HPDE6-E6E7 (cell line): ENCODE data around the gene RAD51B.
A peak's percentile ranks its signal among the peaks of the same experiment; 100 is the strongest.

Experiments
- DNase-seq: peaks from one replicate; pipeline ENCODE4 v3.0.0; 2011; ENCODE audit warnings: missing footprints; ENCODE audit errors: extremely low spot score

Gene RAD51B

DNA sequence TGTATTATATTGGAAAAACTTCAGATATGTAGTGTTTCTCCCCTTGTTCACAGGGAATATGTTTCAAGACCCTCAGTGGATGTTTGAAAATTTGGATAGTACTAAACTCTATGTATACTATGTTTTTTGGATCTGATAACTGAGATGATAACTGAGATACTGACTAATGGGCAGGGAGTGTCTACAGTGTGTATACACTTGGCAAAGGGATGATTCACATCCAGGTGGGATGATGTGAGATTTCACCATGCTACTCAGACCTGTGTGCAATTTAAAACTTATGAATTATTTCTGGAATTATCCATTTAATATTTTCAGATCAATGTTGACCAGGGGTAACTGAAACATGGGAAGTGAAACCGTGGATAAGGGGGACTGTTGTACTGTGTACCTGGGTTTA, 13.8 kb downstream of the RAD51B start:
- DNase-seq = no peak

DNA sequence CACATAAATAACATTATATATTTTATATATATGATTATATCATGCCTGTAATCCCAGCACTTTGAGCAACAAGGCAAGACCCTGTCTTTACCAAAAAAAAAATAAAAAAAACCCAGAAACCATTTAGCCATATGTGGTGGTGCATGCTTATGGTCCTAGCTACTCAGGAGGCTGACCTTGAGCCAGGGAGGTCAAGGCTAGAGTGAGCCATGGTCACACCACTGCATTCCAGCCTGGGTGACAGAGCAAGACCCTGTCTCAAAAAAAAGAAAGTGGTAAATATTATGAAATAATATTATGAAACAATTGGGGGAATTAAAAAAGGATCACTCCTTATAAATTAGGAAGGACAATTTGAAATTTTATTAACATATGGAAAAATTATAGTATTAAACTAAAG, 16.0 kb downstream of the RAD51B start:
- DNase-seq = no peak

DNA sequence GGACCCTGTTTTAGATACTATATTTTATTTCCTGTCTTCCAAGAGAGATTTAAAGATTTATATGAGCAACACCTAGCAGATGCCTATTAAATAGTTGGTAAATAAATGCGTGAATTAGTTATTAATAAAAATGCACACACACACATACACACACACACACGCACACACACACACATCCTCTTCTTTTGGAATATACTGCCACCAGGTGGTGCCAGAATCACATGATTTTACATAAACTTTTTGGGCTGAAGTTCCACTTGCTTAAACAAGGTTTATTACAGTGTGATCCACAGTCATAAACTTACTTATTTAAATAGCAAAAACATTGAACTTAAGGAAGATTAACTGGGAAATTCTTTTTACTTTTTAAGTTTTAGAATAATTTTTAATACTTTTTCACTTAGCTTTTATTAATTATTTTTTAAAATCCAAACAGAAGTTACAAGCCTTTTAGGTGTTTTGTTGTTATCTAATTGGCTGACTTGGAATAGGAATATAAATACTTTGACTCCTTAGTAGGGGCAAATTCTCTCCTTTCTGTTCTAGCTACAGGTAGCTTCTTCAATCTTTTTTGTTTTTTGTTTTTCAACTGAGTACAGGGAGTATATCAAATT, 17.5 kb downstream of the RAD51B start:
- DNase-seq = peak; percentile 13

DNA sequence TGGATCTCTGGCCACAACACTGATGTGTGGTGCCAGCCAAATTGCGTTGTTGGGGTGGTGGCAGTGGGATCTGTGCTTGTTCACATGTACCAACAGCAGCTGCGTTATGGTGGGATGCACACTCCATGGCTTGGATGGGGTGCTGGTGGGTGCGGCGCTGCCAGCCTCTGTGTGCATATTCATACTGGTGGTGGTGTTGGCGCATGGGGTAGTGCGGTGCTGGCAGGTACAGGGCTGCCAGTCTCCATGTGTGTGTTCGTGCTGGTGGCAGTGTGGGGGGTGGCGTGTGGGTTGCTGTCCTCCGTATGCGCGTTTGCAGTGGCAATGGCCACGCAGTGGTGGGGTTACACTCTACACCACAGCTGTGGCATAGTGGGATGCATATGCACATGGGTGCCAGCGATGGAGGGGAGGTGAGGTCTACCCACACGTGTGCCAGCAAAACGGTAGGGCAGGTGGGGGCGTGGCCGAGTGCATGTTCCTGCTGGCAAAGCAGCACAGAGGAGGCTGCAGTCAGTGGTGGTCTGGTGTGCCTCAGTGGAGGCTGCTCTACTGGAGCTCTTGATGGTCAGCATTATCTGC, 26.5 kb downstream of the RAD51B start:
- no peak for DNase-seq

DNA sequence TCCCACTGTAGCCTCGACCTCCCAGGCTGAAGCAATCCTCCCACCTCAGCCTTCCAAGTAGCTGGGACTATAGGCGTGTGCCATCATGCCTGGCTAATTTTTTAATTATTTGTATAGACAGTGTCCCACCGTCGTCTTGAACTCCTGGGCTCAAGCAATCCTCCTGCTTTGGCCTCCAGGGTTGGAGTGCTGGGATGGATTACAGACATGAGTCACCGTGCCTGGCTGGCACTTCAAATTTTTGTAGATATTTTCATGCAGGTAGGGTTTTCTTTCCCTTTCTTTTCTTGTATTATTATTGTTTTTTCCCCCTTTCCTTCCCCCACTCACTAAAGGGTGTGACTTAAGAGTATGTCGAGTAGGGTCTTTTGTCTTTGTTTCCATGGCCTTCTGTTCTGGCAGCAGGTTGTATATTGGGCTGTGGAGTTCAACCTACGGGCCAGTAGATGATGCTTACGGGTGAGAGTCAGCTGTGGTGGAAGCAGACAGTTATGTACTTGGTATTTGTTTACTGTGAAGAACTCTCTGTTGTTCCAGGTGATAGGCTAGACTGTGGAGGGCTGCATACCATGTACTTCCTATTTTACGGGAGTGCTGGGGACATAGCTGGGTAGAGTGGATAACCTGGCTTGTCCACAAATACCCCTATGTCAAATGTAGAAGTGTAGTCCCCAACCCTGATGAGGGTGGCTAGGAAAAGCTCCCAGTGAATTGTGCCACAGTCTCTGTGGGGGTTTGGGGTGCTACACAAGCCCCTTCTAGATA, 30.7 kb downstream of the RAD51B start:
- no peak for DNase-seq

DNA sequence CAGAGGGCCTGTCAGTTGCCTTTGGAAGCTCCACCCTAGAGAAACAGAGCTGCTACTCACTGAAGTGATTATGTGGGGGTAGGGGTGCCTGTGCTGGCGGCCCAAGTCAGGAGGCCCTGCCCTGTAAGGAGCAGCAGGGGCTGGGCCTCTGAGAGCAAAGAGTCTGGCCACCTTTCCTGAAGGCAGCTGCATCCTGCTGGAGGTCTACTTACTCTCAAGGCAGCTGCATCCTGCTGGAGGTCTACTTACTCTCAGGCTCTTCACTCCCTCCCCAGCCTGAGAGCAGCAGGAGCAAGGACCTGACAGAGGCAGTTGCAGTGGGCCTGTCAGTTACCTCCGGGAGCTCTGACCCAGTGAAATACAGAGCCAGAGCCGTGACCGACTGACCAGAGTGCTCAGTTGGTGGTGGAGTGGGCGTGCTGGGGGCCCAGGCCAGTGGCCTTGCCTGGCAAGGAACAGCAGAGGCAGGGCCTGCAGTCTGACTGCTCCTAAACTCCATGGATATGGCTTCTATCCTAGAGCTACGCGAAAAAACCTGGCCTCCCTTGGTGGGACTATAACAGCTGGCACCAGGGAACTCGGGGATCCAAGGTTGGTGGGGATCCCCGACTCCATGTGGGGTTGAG, 32.3 kb downstream of the RAD51B start:
- no peak for DNase-seq

DNA sequence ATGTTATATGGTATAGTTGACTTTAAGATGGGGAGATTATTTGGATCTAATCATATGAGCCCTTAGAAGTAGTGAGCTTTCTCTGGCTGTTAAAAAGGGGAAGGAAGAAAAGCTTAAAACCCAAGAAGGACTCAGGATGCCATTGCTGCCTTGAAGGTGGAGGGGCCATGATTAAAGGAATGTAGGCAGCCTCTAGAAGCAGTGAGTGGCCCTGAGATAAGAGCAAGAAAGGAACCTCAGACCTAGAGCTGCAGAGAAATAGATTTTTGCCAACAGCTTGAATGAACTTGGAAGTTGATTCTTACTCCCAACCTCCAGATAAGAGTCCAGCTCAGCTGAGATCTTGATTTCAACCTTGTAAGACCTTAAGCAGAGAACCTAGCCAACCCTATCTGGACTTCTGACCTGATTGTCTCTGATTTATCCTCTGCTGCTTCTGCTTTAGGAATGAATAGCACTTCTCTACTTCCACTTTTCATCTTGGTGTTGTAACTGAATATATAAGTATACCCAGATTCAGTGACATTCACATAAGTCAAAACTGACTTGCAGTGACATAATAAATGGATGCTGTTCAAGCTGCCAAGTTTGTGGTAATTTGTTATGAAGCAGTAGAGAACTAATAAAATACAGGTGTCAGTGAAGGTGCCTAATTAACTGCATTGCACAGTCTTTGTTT, 33.5 kb downstream of the RAD51B start:
- no peak for DNase-seq

DNA sequence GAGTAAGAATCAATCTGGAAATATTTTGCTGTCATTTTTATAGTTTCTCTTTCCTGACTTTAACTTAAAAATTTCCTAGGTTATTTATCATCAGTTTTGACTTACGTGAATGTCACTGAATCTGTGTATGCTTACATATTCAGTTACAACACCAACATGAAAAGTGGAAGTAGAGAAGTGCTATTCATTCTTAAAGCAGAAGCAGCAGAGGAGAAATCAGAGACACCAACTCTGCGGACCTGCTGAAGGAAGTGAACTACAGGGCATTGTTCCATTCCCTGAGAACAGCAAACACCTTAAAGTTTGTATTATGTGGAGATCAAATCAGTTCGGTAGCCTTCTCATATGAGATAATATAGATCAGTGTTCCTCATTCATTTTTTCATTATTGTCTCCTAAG, 34.1 kb downstream of the RAD51B start:
- DNase-seq = no peak

DNA sequence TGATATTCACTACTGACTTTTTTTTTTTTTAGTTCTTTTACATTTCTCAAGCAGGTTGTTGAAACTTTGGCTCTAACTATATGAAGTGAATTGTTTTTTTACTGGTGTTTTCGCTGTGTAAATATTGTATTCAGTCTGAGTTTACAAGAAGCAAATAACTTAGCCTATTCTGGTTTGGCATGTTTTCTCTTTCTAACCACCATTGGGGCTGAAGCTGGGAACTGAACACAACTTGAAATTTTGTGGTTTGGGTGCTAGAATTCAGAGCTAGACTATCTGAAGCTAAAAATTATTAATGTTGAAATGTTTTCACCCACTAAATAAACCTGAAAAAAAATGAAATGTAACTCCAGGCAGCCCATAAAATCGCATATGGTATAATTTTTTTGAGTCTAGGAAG, 37.2 kb downstream of the RAD51B start:
- DNase-seq = no peak

DNA sequence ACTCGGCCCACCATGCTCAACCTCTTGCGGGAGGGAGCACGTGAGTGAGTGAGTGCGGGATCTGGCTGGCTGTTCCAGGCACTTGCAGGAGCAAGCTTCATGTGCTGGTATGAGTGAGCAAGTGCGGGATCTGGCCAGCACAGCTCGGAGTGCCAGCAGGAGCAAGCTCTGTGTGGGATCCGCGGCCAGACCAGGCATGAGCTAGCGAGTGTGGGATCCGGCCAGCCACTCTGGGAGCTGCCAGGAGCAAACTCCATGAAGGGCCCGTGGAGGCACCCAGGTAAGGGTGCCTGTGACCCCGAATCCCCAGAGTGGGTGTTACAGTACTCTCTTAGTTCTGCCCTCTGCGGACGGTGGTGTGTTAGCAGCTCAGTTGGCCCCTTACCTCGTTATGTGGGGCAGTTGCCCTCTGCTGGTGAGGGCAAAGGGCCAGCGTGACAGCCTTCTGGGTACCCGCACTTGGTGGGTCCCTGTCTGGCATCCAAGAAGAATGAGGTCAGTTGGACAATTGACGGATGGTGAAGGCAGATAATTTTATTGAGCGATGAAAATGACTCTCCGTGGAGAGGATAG, 38.3 kb downstream of the RAD51B start:
- DNase-seq = no peak

DNA sequence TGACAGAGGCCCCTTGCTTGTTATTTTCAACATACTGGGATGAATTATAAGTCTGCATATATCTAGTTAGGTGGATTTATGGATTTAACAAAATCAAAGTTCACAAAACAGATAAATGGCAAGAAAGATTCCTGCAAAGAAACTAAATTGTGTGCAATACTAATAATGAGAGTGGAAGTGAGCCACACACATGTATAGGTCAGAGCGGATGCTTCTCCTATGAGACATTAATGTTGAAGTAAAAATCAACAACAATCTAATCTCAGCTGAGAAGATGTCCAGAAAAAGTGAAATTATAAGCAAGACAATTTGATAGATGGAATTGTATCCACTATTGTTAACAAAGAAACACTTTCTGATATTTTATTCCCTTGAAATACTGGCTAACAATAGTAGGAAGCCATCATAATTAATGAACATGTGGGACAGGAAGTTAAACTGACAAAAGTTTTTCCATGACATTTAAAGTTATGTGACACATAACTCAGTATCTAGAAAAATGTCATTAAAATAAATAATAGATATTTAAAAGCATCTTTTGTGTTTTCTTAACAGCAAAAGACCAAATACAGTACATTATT, 39.7 kb downstream of the RAD51B start:
- DNase-seq = no peak

DNA sequence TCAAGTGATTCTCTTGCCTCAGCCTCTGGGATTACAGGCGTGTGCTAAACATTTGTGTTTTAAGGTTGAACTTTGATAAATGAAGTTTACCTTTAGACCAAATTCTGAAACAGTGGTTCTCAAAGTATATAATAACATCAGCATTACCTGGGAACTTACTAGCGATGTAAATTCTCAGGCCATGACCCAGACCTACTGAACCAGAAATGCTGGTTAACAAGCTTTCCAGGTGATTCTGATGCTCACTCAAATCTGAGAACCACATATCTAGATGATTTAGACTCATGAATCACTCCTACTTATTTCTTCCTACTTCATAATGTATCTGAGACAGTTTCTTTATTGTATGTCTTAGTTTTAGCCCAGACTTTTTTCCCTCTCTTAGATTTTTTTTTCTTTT, 43.6 kb downstream of the RAD51B start:
- DNase-seq = peak; percentile 20

DNA sequence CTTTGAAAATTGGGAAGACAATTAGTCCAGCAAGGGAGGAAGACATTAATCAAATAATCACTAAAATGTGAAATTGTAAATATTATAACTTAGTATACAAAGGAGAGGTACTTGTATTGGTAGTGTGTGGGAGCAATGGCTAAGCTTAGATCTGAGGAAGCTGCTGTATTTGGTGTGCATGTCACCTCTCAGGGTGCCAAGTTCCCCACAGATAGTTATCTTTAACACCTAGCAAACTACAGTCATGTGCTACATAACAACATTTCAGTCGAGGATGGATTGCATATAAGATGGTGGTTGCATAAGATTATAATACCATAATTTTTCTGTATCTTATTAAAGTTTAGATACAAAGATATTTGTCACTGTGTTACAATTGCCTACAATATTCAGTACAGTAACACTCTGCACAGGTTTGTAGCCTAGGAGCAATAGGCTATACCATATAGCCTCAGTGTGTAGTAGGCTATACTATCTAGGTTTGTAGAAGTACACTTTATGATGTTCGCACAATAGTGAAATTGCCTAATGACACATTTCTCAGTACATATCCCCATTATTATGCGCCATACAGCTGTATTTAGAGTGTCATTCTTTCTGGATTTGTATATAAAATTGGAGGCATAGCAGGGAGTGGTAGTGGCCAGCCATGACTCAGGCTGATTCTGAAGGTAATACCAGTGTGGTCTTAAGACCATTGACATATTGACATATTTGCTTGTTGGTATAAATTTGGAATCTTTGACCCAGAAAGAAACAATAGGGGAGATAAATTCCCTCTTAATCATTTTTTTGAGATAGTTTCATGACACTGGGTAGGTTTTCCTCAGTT, 55.8 kb downstream of the RAD51B start:
- DNase-seq = no peak

DNA sequence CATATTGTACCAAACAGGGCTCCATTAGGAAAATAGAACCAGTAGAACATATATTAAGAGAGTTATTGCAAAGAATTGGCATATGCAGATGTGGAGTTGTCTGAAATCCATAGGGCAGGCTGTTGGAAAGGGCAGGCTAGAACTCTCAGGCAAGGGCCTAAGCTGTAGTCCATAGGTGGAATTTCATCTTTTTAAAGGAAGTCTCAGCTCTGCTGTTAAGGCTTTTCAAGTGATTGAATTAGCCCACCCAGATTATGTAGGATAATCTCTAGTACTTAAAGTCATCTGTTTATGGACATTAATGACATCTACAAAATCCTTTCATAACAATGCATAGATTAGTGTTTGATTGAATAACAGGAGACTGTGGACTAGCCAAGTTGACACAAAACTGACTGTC, 59.4 kb downstream of the RAD51B start:
- DNase-seq = no peak

DNA sequence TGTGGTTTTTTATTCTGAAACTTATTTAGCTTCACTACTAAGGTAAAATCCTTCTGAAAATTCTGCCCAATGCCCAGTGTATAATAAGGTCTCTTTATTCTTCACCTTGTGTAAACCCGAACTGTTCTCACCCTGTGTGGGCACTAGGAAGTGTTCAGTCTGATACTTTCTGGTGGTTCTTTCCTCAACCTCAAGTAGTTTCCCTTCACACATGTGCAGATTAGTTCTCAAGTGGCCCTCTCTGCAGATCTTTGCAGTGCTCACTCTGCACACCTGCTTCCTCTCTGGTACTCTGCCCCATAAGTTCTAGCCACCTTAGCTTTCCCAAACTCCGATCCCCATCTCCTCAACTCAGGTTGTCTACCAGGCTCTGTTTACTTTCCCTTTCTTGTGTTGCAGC, 61.6 kb downstream of the RAD51B start:
- no peak for DNase-seq

DNA sequence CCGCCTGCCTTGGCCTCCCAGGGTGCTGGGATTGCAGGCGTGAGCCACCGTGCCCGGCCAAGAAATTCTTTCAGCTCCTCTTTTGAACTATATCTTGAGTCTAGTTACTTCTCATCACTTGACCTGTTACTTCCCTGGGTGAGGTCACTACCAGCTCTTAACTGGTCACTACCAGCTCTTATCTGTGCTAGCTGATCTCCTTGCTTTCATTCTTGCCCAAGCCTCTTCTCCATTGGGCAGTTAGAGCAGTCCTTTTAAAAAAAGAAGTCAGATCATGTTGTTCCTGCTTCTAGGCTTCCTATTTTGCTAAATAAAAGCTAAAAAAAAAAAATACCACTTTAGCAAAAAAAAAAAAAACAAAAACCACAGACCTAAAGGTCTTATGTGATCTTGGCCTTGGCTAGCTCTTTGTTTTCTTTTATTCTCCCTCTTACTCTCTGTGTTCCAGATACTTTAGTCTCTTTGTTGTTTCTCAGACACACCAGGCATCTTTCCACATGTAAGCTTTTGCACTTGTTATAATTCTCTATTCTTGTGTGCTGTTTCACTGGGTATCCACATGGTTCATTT, 63.5 kb downstream of the RAD51B start:
- no peak for DNase-seq

DNA sequence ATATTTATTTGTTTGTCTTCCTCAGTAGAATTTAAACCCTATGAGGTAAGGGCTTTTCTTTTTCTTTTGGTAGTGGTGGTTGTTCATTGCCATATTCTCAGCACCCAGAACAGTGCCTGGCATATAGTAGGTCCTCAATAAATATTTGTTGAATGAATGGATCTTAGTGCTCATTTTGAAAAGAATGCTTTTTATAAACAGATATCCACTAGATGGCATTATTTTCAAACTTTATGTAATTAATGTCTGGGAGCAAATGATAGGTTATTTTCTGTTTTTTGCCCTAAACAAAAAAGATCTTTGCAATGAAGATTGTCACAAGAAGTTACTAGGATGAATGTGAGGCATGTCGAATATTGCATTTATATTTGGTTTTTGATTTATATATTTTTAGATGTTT, 64.1 kb downstream of the RAD51B start:
- no peak for DNase-seq

DNA sequence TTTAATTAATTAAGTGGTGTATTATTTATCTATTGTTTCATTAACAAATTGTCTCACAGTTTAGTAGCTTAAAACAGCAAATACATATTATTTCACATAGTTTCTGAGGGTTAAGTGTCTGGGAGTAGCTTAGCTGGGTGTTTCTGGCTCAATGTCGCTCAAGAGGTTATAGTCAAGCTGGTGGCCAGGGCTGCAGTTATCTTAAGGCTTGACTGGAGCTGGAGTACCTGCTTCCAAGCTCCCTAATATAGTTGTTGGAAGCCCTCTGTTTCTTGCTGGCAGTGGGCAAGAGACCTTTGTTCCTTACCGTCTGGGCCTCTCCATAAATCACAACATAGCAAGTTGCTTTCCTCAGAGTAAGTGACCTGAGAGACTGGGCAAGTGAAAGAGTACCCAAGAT, 66.6 kb downstream of the RAD51B start:
- DNase-seq = no peak

DNA sequence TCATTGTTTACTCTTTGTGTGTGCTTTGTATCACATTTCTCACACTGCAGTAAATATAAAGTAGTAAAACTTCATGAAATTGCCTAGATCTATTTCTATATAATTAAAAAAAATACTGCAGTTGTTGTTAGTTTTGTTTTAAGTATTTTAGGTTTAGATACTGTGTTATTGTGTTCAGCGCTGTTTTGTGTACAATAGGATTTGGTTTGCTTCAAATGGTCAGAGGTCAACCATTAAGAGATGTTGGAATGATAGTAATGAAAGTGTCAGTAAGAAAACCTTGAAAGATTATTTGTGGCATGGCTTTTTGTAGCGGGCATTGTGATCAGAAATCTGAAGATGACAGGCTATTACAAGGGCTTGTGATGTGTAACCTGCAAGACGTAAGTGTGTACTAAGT, 67.9 kb downstream of the RAD51B start:
- no peak for DNase-seq

DNA sequence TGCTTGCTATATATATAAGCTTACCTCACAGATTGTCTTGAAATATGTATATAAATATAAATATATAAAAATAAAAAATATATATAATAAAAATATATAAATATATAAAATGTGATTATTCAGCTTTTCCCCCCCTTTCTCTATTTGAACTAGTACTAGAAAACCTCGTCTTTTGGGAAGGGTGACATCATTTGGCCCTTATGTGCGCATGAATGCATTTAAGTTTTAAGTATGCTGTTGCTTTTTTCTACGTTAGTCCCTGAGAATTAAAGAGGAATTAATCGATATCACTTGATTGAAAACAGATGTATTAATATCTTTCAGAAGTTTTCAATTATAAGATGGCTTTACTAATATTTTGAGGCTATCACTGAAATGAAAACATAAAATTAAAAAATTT, 69.9 kb downstream of the RAD51B start:
- DNase-seq = no peak
